ENCODE measurements around the gene NEGR1.

Gene NEGR1

GRCh38 chr1:71695821-71696220, 586.5 kb downstream of the NEGR1 start:
- DNase-seq (ENCODE audit: low read depth): no peak
- H3K4me3 ChIP-seq (ENCODE audit: low read depth, low read length): no peak overlapping the region
- TF ChIP-seq CTCF (conservative IDR thresholded peaks at IDR 0.05; ENCODE audit: low read depth, low read length): no peak

- DNase-seq (ENCODE audit: low read depth): no peak
Observed at GRCh38 chr1:71695084-71695483, 587.3 kb downstream of the NEGR1 start.

GRCh38 chr1:71693581-71693980, 588.8 kb downstream of the NEGR1 start:
- no peak overlapping the region for H3K4me3 ChIP-seq (ENCODE audit: low read depth, low read length)
- DNase-seq (ENCODE audit: low read depth): no peak
- no peak for TF ChIP-seq CTCF (conservative IDR thresholded peaks at IDR 0.05; ENCODE audit: low read depth, low read length)

More at GRCh38 chr1:71695084-71695483, 587.3 kb downstream of the NEGR1 start:
- no peak overlapping the region for H3K4me3 ChIP-seq (ENCODE audit: low read depth, low read length)
- TF ChIP-seq CTCF (conservative IDR thresholded peaks at IDR 0.05; ENCODE audit: low read depth, low read length): no peak

- no peak overlapping the region for H3K4me3 ChIP-seq (ENCODE audit: low read depth, low read length)
- no peak for TF ChIP-seq CTCF (conservative IDR thresholded peaks at IDR 0.05; ENCODE audit: low read depth, low read length)
- DNase-seq (ENCODE audit: low read depth): no peak
Observed at GRCh38 chr1:71689635-71690034, 592.7 kb downstream of the NEGR1 start.

- H3K4me3 ChIP-seq (ENCODE audit: low read depth, low read length): no peak overlapping the region
- DNase-seq (ENCODE audit: low read depth): no peak
- TF ChIP-seq CTCF (conservative IDR thresholded peaks at IDR 0.05; ENCODE audit: low read depth, low read length): no peak
Observed at GRCh38 chr1:71687376-71687775, 595.0 kb downstream of the NEGR1 start.

- no peak overlapping the region for H3K4me3 ChIP-seq (ENCODE audit: low read depth, low read length)
- no peak for DNase-seq (ENCODE audit: low read depth)
- TF ChIP-seq CTCF (conservative IDR thresholded peaks at IDR 0.05; ENCODE audit: low read depth, low read length): no peak
Observed at GRCh38 chr1:71676979-71677925, 605.1 kb downstream of the NEGR1 start.

GRCh38 chr1:71668065-71668464, 614.3 kb downstream of the NEGR1 start:
- no peak for DNase-seq (ENCODE audit: low read depth)
- no peak for TF ChIP-seq CTCF (conservative IDR thresholded peaks at IDR 0.05; ENCODE audit: low read depth, low read length)
- H3K4me3 ChIP-seq (ENCODE audit: low read depth, low read length): no peak overlapping the region

Data from choroid plexus epithelial cell (primary cell).